ENCODE results near the gene WRAP53.

Gene WRAP53

GRCh38 chr17:7707858-7708750 is 19.8 kb downstream of the WRAP53 start:
- TF ChIP-seq CTCF (IDR thresholded peaks at IDR 0.05; ENCODE audit: low read depth, low read length, missing control alignments), result no peak
- DNase-seq (ENCODE audit: low read depth), result no peak
- in situ Hi-C loops (cut with HindIII; ENCODE audit: low sequenced_read_pairs), result no loop called here
- H3K4me3 ChIP-seq (ENCODE audit: low read depth, low read length), result no peak overlapping the region

- no peak overlapping the region for H3K4me3 ChIP-seq (ENCODE audit: low read depth, low read length)
- TF ChIP-seq CTCF (IDR thresholded peaks at IDR 0.05; ENCODE audit: low read depth, low read length, missing control alignments), result no peak
- in situ Hi-C loops (cut with HindIII; ENCODE audit: low sequenced_read_pairs), result no loop called here
- DNase-seq (ENCODE audit: low read depth), result no peak
Observed at GRCh38 chr17:7709031-7709430, 20.8 kb downstream of the WRAP53 start.

GRCh38 chr17:7710301-7710700 is 22.0 kb downstream of the WRAP53 start:
- no peak for TF ChIP-seq CTCF (IDR thresholded peaks at IDR 0.05; ENCODE audit: low read depth, low read length, missing control alignments)
- in situ Hi-C loops (cut with HindIII; ENCODE audit: low sequenced_read_pairs), result no loop called here
- no peak overlapping the region for H3K4me3 ChIP-seq (ENCODE audit: low read depth, low read length)
- no peak for DNase-seq (ENCODE audit: low read depth)

GRCh38 chr17:7711051-7711755 is 22.9 kb downstream of the WRAP53 start:
- in situ Hi-C loops (cut with HindIII; ENCODE audit: low sequenced_read_pairs), result no loop called here
- no peak for DNase-seq (ENCODE audit: low read depth)
- H3K4me3 ChIP-seq (ENCODE audit: low read depth, low read length), result no peak overlapping the region
- no peak for TF ChIP-seq CTCF (IDR thresholded peaks at IDR 0.05; ENCODE audit: low read depth, low read length, missing control alignments)

- H3K4me3 ChIP-seq (ENCODE audit: low read depth, low read length), result no peak overlapping the region
- TF ChIP-seq CTCF (IDR thresholded peaks at IDR 0.05; ENCODE audit: low read depth, low read length, missing control alignments), result no peak
- in situ Hi-C loops (cut with HindIII; ENCODE audit: low sequenced_read_pairs), result no loop called here
- DNase-seq (ENCODE audit: low read depth), result no peak
Observed at GRCh38 chr17:7712111-7712771, 24.0 kb downstream of the WRAP53 start.

- H3K4me3 ChIP-seq (ENCODE audit: low read depth, low read length), result no peak overlapping the region
- in situ Hi-C loops (cut with HindIII; ENCODE audit: low sequenced_read_pairs), result no loop called here
- TF ChIP-seq CTCF (IDR thresholded peaks at IDR 0.05; ENCODE audit: low read depth, low read length, missing control alignments), result no peak
- DNase-seq (ENCODE audit: low read depth), result no peak
Observed at GRCh38 chr17:7713782-7714181, 25.5 kb downstream of the WRAP53 start.

All from astrocyte of the cerebellum (primary cell).